ENCODE measurements around the gene RLBP1.

GRCh38 chr15:89206908-89207331 lies 14.5 kb downstream of the RLBP1 start:
- TF ChIP-seq CTCF (IDR thresholded peaks at IDR 0.05), result peak; percentile 75 to 97 (median 86)
- TF ChIP-seq POLR2A (IDR thresholded peaks at IDR 0.05), result no peak

All from Peyer's patch (tissue), 4 donors.